ENCODE measurements around the gene PCED1B. TPM values are rescaled to one million over a fixed set of nuclear protein-coding genes. Genes with fewer than 3 reads are reported as not detected.

Gene PCED1B, protein sequence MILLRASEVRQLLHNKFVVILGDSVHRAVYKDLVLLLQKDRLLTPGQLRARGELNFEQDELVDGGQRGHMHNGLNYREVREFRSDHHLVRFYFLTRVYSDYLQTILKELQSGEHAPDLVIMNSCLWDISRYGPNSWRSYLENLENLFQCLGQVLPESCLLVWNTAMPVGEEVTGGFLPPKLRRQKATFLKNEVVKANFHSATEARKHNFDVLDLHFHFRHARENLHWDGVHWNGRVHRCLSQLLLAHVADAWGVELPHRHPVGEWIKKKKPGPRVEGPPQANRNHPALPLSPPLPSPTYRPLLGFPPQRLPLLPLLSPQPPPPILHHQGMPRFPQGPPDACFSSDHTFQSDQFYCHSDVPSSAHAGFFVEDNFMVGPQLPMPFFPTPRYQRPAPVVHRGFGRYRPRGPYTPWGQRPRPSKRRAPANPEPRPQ
- 0.82 TPM for total RNA-seq

DNA sequence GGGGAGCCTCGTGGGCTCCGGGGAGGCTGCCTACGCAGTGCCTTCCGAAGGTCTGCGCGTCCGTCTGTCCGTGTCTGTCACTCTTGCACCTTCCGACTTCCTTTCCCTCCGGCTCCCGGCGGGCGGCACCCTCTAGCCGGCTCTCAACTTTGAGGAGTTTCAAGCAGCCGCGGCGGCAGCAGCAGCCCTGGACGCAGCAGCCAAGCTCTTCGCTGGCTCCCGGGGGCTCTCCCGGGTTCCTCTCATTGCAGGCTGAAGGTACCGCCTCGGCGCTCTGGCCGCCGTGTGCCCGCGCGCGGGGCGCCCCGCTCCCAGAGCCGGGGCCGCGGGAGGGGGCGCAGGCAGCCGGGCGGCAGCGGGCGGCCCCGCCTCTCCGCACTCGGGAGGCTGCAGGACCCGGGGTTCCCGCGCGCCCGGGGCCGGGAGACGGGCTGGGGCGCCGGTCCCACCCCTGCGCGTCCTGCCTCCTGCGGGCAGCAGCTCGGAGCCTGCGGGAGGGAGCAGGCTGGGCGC, at the start of gene PCED1B, which contains the start of gene AMIGO2:
Gene PCED1B (plus strand): TSS at position 154 of the 513 bp plus-strand sequence. CDS start 155,443 bp downstream, outside the sequence.
Gene AMIGO2 (minus strand): TSS at position 492 of the 513 bp plus-strand sequence. CDS start 957 bp downstream, outside the sequence.

Other genes with a start within 250 kb of the PCED1B start
- 9.5 TPM for gene AMIGO2, start 338 bp downstream of the PCED1B start, total RNA-seq